ENCODE measurements around the gene EGFR.

- TF ChIP-seq CTCF (IDR thresholded peaks at IDR 0.05), result no peak
- no peak for TF ChIP-seq POLR2AphosphoS5 (IDR thresholded peaks at IDR 0.05; ENCODE audit: low read depth, low read length)
- no peak for TF ChIP-seq GATA2 (CRISPR knock-in tag; IDR thresholded peaks at IDR 0.05)
- no peak for TF ChIP-seq SMC3 (IDR thresholded peaks at IDR 0.05; ENCODE audit: low read depth, low read length)
- TF ChIP-seq EP300 (IDR thresholded peaks at IDR 0.05; ENCODE audit: borderline replicate concordance in 1 of 2, low read depth in 1 of 2, low read length in 1 of 2), result peak in 1 of 2 experiments; percentile 52; a peak in 1 of 4 replicates
- TF ChIP-seq RAD21 (IDR thresholded peaks at IDR 0.05; ENCODE audit: low read length), result no peak
- no peak for TF ChIP-seq ZBTB33 (IDR thresholded peaks at IDR 0.05; ENCODE audit: borderline replicate concordance, low read depth)
- no peak for TF ChIP-seq RFX5 (IDR thresholded peaks at IDR 0.05; ENCODE audit: low read length)
- peak; percentile 87 for TF ChIP-seq JUND (IDR thresholded peaks at IDR 0.05)
- TF ChIP-seq MXI1 (IDR thresholded peaks at IDR 0.05; ENCODE audit: low read depth, low read length), result no peak
- TF ChIP-seq EZH2phosphoT487 (IDR thresholded peaks at IDR 0.05; ENCODE audit: borderline replicate concordance, low read depth), result no peak
- TF ChIP-seq IRF3 (IDR thresholded peaks at IDR 0.05; ENCODE audit: low read depth, low read length), result no peak
- TF ChIP-seq MAX (IDR thresholded peaks at IDR 0.05; ENCODE audit: low read depth), result peak; percentile 90
- no peak for TF ChIP-seq TEAD4 (IDR thresholded peaks at IDR 0.05; ENCODE audit: borderline replicate concordance, insufficient read depth)
These were observed 167.3 kb downstream of the EGFR start for GRCh38 chr7:55185941-55186609.

Measured in SK-N-SH (cell line).